ENCODE results near the gene SEMA3A.

- TF ChIP-seq POLR2A (IDR thresholded peaks at IDR 0.05) (no peak), EP300 (IDR thresholded peaks at IDR 0.05) (no peak)
- TF ChIP-seq, protein P1, sequence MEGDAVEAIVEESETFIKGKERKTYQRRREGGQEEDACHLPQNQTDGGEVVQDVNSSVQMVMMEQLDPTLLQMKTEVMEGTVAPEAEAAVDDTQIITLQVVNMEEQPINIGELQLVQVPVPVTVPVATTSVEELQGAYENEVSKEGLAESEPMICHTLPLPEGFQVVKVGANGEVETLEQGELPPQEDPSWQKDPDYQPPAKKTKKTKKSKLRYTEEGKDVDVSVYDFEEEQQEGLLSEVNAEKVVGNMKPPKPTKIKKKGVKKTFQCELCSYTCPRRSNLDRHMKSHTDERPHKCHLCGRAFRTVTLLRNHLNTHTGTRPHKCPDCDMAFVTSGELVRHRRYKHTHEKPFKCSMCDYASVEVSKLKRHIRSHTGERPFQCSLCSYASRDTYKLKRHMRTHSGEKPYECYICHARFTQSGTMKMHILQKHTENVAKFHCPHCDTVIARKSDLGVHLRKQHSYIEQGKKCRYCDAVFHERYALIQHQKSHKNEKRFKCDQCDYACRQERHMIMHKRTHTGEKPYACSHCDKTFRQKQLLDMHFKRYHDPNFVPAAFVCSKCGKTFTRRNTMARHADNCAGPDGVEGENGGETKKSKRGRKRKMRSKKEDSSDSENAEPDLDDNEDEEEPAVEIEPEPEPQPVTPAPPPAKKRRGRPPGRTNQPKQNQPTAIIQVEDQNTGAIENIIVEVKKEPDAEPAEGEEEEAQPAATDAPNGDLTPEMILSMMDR (IDR thresholded peaks at IDR 0.05), result no peak
Observed at GRCh38 chr7:84100866-84101265, 93.7 kb downstream of the SEMA3A start.

Measured in ovary (tissue), 3 donors.